Aorta (tissue), 5 donors: ENCODE data around the gene RPEL1. TPM values are rescaled to one million over a fixed set of nuclear protein-coding genes. Genes with fewer than 3 reads are reported as not detected.
A peak's percentile ranks its signal among the peaks of the same experiment; 100 is the strongest.
"Not testable (repeated sequence)": the region's sequence is repeated elsewhere in the genome, so short reads cannot be mapped to it uniquely, and the experiment has no call there.

ENCODE experiments used
- ATAC-seq: fragments of 200-7000 bp; cut with Tn5 transposase; one replicate; pipeline ENCODE4 v1.9.1; 2022; ENCODE audit warnings: moderate library complexity; ENCODE audit not compliant: low FRiP score
- DNase-seq, 2 donors: peaks; one replicate each; pipeline ENCODE4 v3.0.0-alpha.2; 2020
- H3K27ac ChIP-seq, 2 donors: one replicate each; pipeline ENCODE4 v1.5.1; 2013; ENCODE audit warnings: low read length in 2 of 2, mild to moderate bottlenecking in 2 of 2, moderate library complexity in 2 of 2, control low read depth in 1 of 2, inconsistent platforms in 1 of 2, low read depth in 1 of 2
- H3K27me3 ChIP-seq, 2 donors: one replicate each; pipeline ENCODE4 v1.6.1; 2013; ENCODE audit warnings: control low read depth in 1 of 2, low read length in 1 of 2, mild to moderate bottlenecking in 1 of 2, moderate library complexity in 1 of 2; ENCODE audit not compliant: insufficient read depth in 2 of 2, control insufficient read depth in 1 of 2
- H3K36me3 ChIP-seq, 2 donors: one replicate each; pipeline ENCODE4 v1.6.1; 2013; ENCODE audit warnings: control low read depth in 1 of 2, low read length in 1 of 2, mild to moderate bottlenecking in 1 of 2; ENCODE audit not compliant: insufficient read depth in 2 of 2, control insufficient read depth in 1 of 2
- H3K4me1 ChIP-seq, 2 donors: one replicate each; pipeline ENCODE4 v1.6.1; 2013; ENCODE audit warnings: low read length in 2 of 2, control low read depth in 1 of 2, mild to moderate bottlenecking in 1 of 2, moderate library complexity in 1 of 2; ENCODE audit not compliant: insufficient read depth in 2 of 2, control insufficient read depth in 1 of 2
- H3K4me3 ChIP-seq, 2 donors: one replicate each; pipeline ENCODE4 v1.5.1; 2013; ENCODE audit warnings: low read length in 2 of 2, control low read depth in 1 of 2, mild to moderate bottlenecking in 1 of 2
- H3K9me3 ChIP-seq: one replicate; pipeline ENCODE4 v1.6.1; 2013; ENCODE audit warnings: mild to moderate bottlenecking, low read length; ENCODE audit not compliant: control insufficient read depth
- WGBS, 2 donors: extraction: QIAGEN DNeasy Blood & Tissue Kit; methylation state at CpG; one replicate each; pipeline ENCODE4 v1.1.7; 2013; 5-methylcytosine and 5-hydroxymethylcytosine counted together
- intact Hi-C, 2 donors: fragments of 100-400 bp; cut with DNase I; formaldehyde crosslinking; loops; one replicate each; pipeline versions ENCODE4 v1.14.2 to v1.15.0; 2022
- long read RNA-seq, 2 donors: library from polyadenylated mRNA; unstranded; transcript quantifications; one replicate each; pipeline ENCODE4 v2.0.0, GENCODE V29; 2020 to 2021
- polyA plus RNA-seq, 2 donors: library from polyadenylated mRNA; stranded (reverse); fragments of 200-250 nt; gene quantifications; one replicate each; pipeline ENCODE4 v1.2.3, GENCODE V29; 2013
- total RNA-seq, 2 donors: library from RNA; stranded (reverse); fragmentation: NEBNext Ultra II Directional; extraction: Animal tissue kit (Norgen Biotek cat#: 25700); gene quantifications; one replicate each; pipeline ENCODE4 v1.2.1, GENCODE V29; 2021
- donor health status: healthy with polysubstance abuse.
- donor health status: Bipolar disorder and iron deficiency.
- donor health status: DM: no; HTN: no; CAD: no.
- donor health status: DM: no; HTN: no; CAD: no.
- donor health status: DM: yes; HTN: yes; CAD: no.

The RPEL1 gene
- total RNA-seq = not detected
- polyA plus RNA-seq = not detected
- long read RNA-seq, donor 1 = 0 reads
- long read RNA-seq, donor 2 = 0 reads

DNA sequence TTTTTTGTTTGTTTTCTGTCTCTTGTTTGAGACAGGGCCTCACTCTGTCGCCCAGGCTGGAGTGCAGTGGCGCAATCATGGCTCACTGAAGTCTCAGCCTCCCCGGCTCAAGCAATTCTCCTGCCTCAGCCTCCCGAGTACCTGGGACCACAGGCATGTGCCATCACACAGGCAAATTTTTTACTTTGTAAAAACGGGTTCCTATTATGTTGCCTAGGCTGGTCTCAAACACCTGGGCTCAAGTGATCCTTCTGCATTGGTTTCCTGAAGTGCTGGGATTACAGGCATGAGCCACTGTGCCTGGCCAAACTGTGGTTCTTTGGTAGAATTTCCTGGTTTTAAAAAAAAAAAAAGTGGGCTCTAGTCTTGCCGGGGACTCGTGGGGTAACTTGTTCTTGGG lies at the start of gene RPEL1:
Gene RPEL1 (plus strand): TSS at position 301 of the 400 bp plus-strand sequence. CDS start 110 bp downstream, outside the sequence.
- not testable (repeated sequence) for H3K36me3 ChIP-seq, H3K9me3 ChIP-seq, ATAC-seq, H3K4me1 ChIP-seq, H3K4me3 ChIP-seq, H3K27me3 ChIP-seq, DNase-seq, H3K27ac ChIP-seq
- 92 to 93% methylated on average over 7 of the region's 7 CpGs for WGBS, 2 donors
- intact Hi-C loops = loop anchor here (2.0 to 10.0 kb wide), 3 partner anchors 329 to 521 kb away; partner anchors contain the start of gene CYP17A1 (in 1 of the 2)

- Histone ChIP-seq H3K4me1 (peaks cover 2 to 5% of the 10 kb centered on the region in 2 donors), H3K27me3 (no peaks in the 10 kb centered on the region), H3K9me3 (no peaks in the 10 kb centered on the region), H3K4me3 (no peak overlapping the region), H3K36me3 (no peaks in the 10 kb centered on the region), H3K27ac (no peak overlapping the region)
- ATAC-seq (no peak), DNase-seq (no peak)
- 90 to 94% methylated on average over 2 of the region's 2 CpGs for WGBS, 2 donors
- intact Hi-C loops = no loop called here
Measured at GRCh38 chr10:103196516-103196915, 49.2 kb upstream of the RPEL1 start.

GRCh38 chr10:103197174-103197573 lies 48.5 kb upstream of the RPEL1 start:
- Histone ChIP-seq H3K27me3 (no peaks in the 10 kb centered on the region), H3K9me3 (no peaks in the 10 kb centered on the region), H3K4me1 (peaks cover 2 to 5% of the 10 kb centered on the region in 2 donors), H3K27ac (peak overlapping the region in 1 of 2 donors; percentile 66), H3K4me3 (no peak overlapping the region), H3K36me3 (no peaks in the 10 kb centered on the region)
- WGBS, 2 donors = 38 to 40% methylated on average over 3 of the region's 3 CpGs
- DNase-seq = peak in 1 of 2 donors; percentile 84
- ATAC-seq = peak; percentile 62
- intact Hi-C loops = no loop called here

DNA sequence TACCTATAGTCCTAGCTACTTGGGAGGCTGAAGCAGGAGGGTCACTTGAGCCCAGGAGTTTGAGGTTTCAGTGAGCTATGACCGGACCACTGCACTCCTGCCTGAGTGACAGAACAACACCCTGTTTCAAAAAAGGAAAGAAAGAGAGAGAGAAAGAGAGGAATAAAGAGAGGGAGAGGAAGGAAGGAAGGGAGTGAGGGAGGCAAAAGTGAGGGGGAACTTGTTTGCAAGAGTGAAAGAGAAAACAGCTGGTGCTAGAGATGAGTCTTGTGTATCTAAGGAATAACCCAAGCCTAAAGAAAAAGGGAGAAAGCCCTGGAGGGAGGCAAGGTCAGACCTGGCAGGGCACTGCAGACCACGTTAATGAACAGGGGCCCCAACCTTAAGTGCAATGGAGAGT lies 47.8 kb upstream of the RPEL1 start:
- Histone ChIP-seq H3K27ac (no peak overlapping the region), H3K4me3 (no peak overlapping the region), H3K4me1 (peaks cover 2 to 5% of the 10 kb centered on the region in 2 donors), H3K9me3 (no peaks in the 10 kb centered on the region), H3K27me3 (no peaks in the 10 kb centered on the region), H3K36me3 (no peaks in the 10 kb centered on the region)
- 90 to 100% methylated on average over 2 of the region's 2 CpGs for WGBS, 2 donors
- DNase-seq (no peak), ATAC-seq (no peak)
- intact Hi-C loops = no loop called here

DNA sequence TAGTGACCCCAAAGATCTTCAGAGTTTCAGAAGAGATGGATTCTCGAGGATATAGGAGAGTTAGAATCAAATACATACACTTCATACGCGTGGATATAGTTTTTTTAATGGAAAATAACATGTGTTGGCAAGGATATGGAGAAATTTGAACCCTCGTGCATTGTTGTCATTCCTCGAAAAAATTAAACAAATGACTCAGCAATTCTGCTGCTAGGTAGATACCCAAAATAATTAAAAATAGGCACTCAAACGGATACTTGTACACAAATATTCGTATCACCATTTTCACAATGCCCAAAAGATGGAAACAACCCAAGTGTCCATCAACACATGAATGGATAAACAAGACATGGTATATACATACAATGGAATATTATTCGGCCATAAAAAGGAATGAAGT lies 47.0 kb upstream of the RPEL1 start:
- ATAC-seq (no peak), DNase-seq (no peak)
- no peaks in the 10 kb centered on the region for H3K36me3 ChIP-seq
- no peak overlapping the region for H3K27ac ChIP-seq
- no peaks in the 10 kb centered on the region for H3K9me3 ChIP-seq
- no peaks in the 10 kb centered on the region for H3K27me3 ChIP-seq
- intact Hi-C loops = no loop called here
- WGBS, 2 donors = 89 to 92% methylated on average over 8 of the region's 8 CpGs
- peaks cover 2 to 5% of the 10 kb centered on the region in 2 donors for H3K4me1 ChIP-seq
- no peak overlapping the region for H3K4me3 ChIP-seq

GRCh38 chr10:103199488-103199887 lies 46.2 kb upstream of the RPEL1 start:
- H3K27me3 ChIP-seq = no peaks in the 10 kb centered on the region
- no peak overlapping the region for H3K27ac ChIP-seq
- DNase-seq = no peak
- 100% methylated on average over 1 of the region's 1 CpG for WGBS, 2 donors
- H3K9me3 ChIP-seq = no peaks in the 10 kb centered on the region
- peaks cover 0 to 5% of the 10 kb centered on the region in 2 donors for H3K4me1 ChIP-seq
- intact Hi-C loops = no loop called here
- no peaks in the 10 kb centered on the region for H3K36me3 ChIP-seq
- no peak for ATAC-seq
- no peak overlapping the region for H3K4me3 ChIP-seq

DNA sequence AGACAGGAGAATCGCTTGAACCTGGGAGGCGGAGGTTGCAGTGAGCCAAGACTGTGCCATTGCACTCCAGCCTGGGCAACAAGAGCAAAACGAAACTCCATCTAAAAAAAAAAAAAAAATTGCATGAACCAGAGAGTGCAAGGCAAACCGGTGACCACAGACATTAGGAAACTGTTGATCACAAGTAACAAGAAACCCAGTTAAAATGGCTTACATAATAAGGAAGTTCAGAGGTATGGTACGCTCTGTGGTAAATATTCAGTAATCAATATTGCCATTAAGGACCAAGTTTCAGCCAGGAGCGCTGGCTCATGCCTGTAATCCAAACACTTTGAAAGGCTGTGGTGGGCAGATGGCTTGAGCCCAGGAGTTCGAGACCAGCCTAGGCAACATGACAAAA lies 43.4 kb upstream of the RPEL1 start:
- Histone ChIP-seq H3K4me3 (no peak overlapping the region), H3K27me3 (no peaks in the 10 kb centered on the region), H3K27ac (no peak overlapping the region), H3K36me3 (no peaks in the 10 kb centered on the region), H3K4me1 (peaks cover 0 to 5% of the 10 kb centered on the region in 2 donors), H3K9me3 (no peaks in the 10 kb centered on the region)
- intact Hi-C loops = no loop called here
- WGBS, 2 donors = 88 to 92% methylated on average over 7 of the region's 7 CpGs
- ATAC-seq (no peak), DNase-seq (no peak)

DNA sequence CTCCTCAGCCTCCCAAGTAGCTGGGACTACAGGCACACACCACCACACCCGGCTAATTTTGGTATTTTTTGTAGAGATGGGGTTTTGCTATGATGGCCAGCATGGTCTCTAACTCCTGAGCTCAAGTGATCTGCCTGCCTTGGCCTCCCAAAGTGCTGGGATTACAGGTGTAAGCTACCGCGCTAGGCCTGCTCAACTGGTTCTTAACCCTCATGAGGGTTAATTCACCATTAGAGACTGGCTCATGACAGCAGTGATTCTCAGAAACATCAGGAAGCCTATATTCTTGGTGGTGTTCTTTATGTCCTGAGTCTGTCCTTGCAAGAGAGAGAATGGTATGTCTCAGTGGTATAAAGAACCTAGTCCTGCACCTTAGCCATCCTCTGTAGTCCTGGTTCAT lies 42.2 kb upstream of the RPEL1 start:
- Histone ChIP-seq H3K27me3 (no peaks in the 10 kb centered on the region), H3K27ac (no peak overlapping the region), H3K4me3 (no peak overlapping the region), H3K4me1 (no peaks in the 10 kb centered on the region), H3K9me3 (no peaks in the 10 kb centered on the region), H3K36me3 (no peaks in the 10 kb centered on the region)
- intact Hi-C loops = no loop called here
- no peak for ATAC-seq
- DNase-seq = no peak
- WGBS, 2 donors = 95 to 97% methylated on average over 3 of the region's 3 CpGs

GRCh38 chr10:103204353-103205255 lies 41.1 kb upstream of the RPEL1 start:
- H3K27ac ChIP-seq = no peak overlapping the region
- H3K4me1 ChIP-seq = no peaks in the 10 kb centered on the region
- DNase-seq (no peak), ATAC-seq (no peak)
- intact Hi-C loops = no loop called here
- no peak overlapping the region for H3K4me3 ChIP-seq
- WGBS, 2 donors = 80 to 81% methylated on average over 8 of the region's 8 CpGs
- H3K36me3 ChIP-seq = no peaks in the 10 kb centered on the region
- H3K27me3 ChIP-seq = no peaks in the 10 kb centered on the region
- no peaks in the 10 kb centered on the region for H3K9me3 ChIP-seq
